K562 (cell line): ENCODE data around the gene PTPN1. TPM values are rescaled to one million over a fixed set of nuclear protein-coding genes. Genes with fewer than 3 reads are reported as not detected.

Experiments
- ARNT ChIP-seq, 2 experiments: fragments of 450-650 bp; IDR thresholded peaks; 2 replicates each; pipeline ENCODE4 v1.6.1; 2016; ENCODE audit warnings: mild to moderate bottlenecking in 1 of 2
- ATF1 ChIP-seq, 2 experiments: fragments of 450-650 bp in 1 of 2; IDR thresholded peaks; 2 replicates each; pipeline ENCODE4 v1.6.1; 2016; ENCODE audit warnings: missing compliant biosample characterization in 1 of 2, missing genetic modification characterization in 1 of 2
- ATF3 ChIP-seq, 2 experiments: fragments of 450-650 bp in 1 of 2; sonication (generic) in 1 of 2; formaldehyde crosslinking in 1 of 2; IDR thresholded peaks in 1 of 2; conservative IDR thresholded peaks in 1 of 2; 2 replicates each; pipeline versions ENCODE4 v1.6.1 to v1.8.1; 2016 to 2023; ENCODE audit warnings: mild to moderate bottlenecking in 2 of 2, moderate library complexity in 2 of 2, inconsistent platforms in 1 of 2, missing genetic modification reagents in 1 of 2
- CC2D1A ChIP-seq: fragments of 450-650 bp; IDR thresholded peaks from 2 replicates; pipeline ENCODE4 v1.6.1; 2017; ENCODE audit warnings: mild to moderate bottlenecking
- CTCF ChIP-seq, 3 experiments: IDR thresholded peaks in 2 of 3; conservative IDR thresholded peaks in 1 of 3; 2 replicates each; pipeline ENCODE4 v1.5.1; 2011 to 2012; ENCODE audit warnings: low read length in 3 of 3, mild to moderate bottlenecking in 3 of 3, control low read depth in 2 of 3, improper control_type of control experiment in 1 of 3, inconsistent platforms in 1 of 3, low read depth in 1 of 3, mixed read lengths in 1 of 3, moderate library complexity in 1 of 3; ENCODE audit not compliant: insufficient read depth in 2 of 3
- ELK1 ChIP-seq: sonication (generic); formaldehyde crosslinking; IDR thresholded peaks from 2 replicates; pipeline ENCODE4 v1.8.1; 2022; ENCODE audit warnings: missing genetic modification reagents
- EP400 ChIP-seq: fragments of 450-650 bp; IDR thresholded peaks from 2 replicates; pipeline ENCODE4 v1.6.1; 2017; ENCODE audit warnings: antibody characterized with exemption, mild to moderate bottlenecking, moderate library complexity
- KAT7 ChIP-seq: sonication (generic); formaldehyde crosslinking; IDR thresholded peaks from 2 replicates; pipeline ENCODE4 v1.8.0; 2022; ENCODE audit warnings: missing genetic modification reagents, mild to moderate bottlenecking, borderline replicate concordance
- RBFOX2 ChIP-seq: fragments of 200-400 bp; formaldehyde crosslinking; IDR thresholded peaks from 2 replicates; pipeline ENCODE4 v1.6.1; 2017; ENCODE audit warnings: low read depth, mild to moderate bottlenecking, low read length, moderate library complexity
- RFX5 ChIP-seq: IDR thresholded peaks from 2 replicates; pipeline ENCODE4 v1.6.1; 2011; ENCODE audit warnings: low read depth, mild to moderate bottlenecking, improper control_type of control experiment, low read length
- SUPT5H ChIP-seq: fragments of 450-650 bp; IDR thresholded peaks from 2 replicates; pipeline ENCODE4 v1.6.1; 2016
- TCF15 ChIP-seq: fragments of 250-450 bp; sonication (Bioruptor Pico); IDR thresholded peaks from 2 replicates; pipeline ENCODE4 v1.8.0; 2022; ENCODE audit warnings: moderate library complexity, mild to moderate bottlenecking, inconsistent platforms
- TEAD1 ChIP-seq, 2 experiments: fragments of 450-650 bp in 1 of 2; sonication (generic) in 1 of 2; formaldehyde crosslinking; IDR thresholded peaks; 2 replicates each; pipeline versions ENCODE4 v1.4.0 to v1.8.0; 2020 to 2022; ENCODE audit warnings: mild to moderate bottlenecking in 2 of 2, missing genetic modification reagents in 1 of 2
- TEAD4 ChIP-seq, 2 experiments: sonication (generic) in 1 of 2; formaldehyde crosslinking in 1 of 2; IDR thresholded peaks; 2 replicates each; pipeline versions ENCODE4 v1.6.1 to v1.8.0; 2012 to 2022; ENCODE audit warnings: borderline replicate concordance in 1 of 2, inconsistent platforms in 1 of 2, low read length in 1 of 2, mild to moderate bottlenecking in 1 of 2, missing genetic modification reagents in 1 of 2
- ZNF445 ChIP-seq: fragments of 250-450 bp; sonication (Bioruptor Pico); IDR thresholded peaks from 2 replicates; pipeline ENCODE4 v1.4.0; 2020; ENCODE audit warnings: low read depth, mild to moderate bottlenecking, moderate library complexity
- ZNF592 ChIP-seq: fragments of 450-650 bp; IDR thresholded peaks from 2 replicates; pipeline ENCODE4 v1.6.1; 2017; ENCODE audit warnings: antibody characterized with exemption, mild to moderate bottlenecking
- polyA plus RNA-seq, 8 experiments: library from polyadenylated mRNA; depleted of rRNA in 4 of 8; stranded (reverse) in 5 of 8; unstranded in 3 of 8; fragments of >200 nt; fragmentation: Nextera tagmentation in 2 of 8; fragmentation: Illumina TruSeq in 1 of 8; extraction: Ambion mirVana in 2 of 8; extraction: Trizol in 1 of 8; gene quantifications; 2 replicates each; pipeline versions ENCODE4 v1.2.1 to v1.2.3, GENCODE V29; 2011 to 2014; ENCODE audit warnings: inconsistent platforms in 1 of 8, missing spikeins in 1 of 8
- total RNA-seq, 7 experiments: library from RNA; depleted of rRNA in 6 of 7; stranded (reverse); fragments of >200 nt in 6 of 7; fragmentation: Illumina TruSeq in 2 of 7; extraction: Trizol in 2 of 7; gene quantifications; 2 replicates each; pipeline versions ENCODE4 v1.2.1 to v1.2.3, GENCODE V29; 2011 to 2021; ENCODE audit warnings: low replicate concordance in 1 of 7

The PTPN1 gene
- total and polyA plus RNA-seq, 9 of the 15 experiments (the other 6 are each of a cell fraction or from before 2014, with no cell fraction given), result 11.0 to 85.3 (median 54.0) TPM

GRCh38 chr20:50478162-50478990, 31.8 kb upstream of the PTPN1 start (continued):
- peak; percentile 89 to 92 (median 92) for TF ChIP-seq CTCF (IDR thresholded peaks at IDR 0.05 in 2 of 3, conservative IDR thresholded peaks at IDR 0.05 in 1 of 3; ENCODE audit: insufficient read depth in 2 of 3, low read depth in 1 of 3, low read length in 3 of 3)
- no peak for TF ChIP-seq RFX5
- TF ChIP-seq ARNT (IDR thresholded peaks at IDR 0.05), result 0 out of 4 replicates have a peak, but pooled peaks of 1 of the 2 experiments have one; percentile 57
- TF ChIP-seq ZNF592, result peak; percentile 95
- TF ChIP-seq TEAD4 (IDR thresholded peaks at IDR 0.05; ENCODE audit: low read length), result peak; percentile 28; the same call in 1 of the 2 replicates
- no peak for TF ChIP-seq TEAD4 (CRISPR knock-in tag; IDR thresholded peaks at IDR 0.05; ENCODE audit: borderline replicate concordance)
- 0 out of 2 replicates have a peak, but pooled peaks have one; percentile 24 for TF ChIP-seq CC2D1A
- peak; percentile 45 for TF ChIP-seq RBFOX2
- no peak for TF ChIP-seq ELK1 (CRISPR knock-in tag)
- no peak for TF ChIP-seq ATF3 (IDR thresholded peaks at IDR 0.05)
- TF ChIP-seq ATF3 (CRISPR knock-in tag; conservative IDR thresholded peaks at IDR 0.05), result peak; percentile 68; the same call in 1 of the 2 replicates
- TF ChIP-seq ATF1 (CRISPR knock-in tag; IDR thresholded peaks at IDR 0.05), result no peak
- TF ChIP-seq ATF1 (tag; IDR thresholded peaks at IDR 0.05), result peak; percentile 59; the same call in 1 of the 2 replicates
- TF ChIP-seq SUPT5H, result no peak; the same call in 1 of the 2 replicates
- 0 out of 2 replicates have a peak, but pooled peaks have one; percentile 59 for TF ChIP-seq TCF15
- TF ChIP-seq EP400, result peak; percentile 69
- TF ChIP-seq TEAD1 (CRISPR knock-in tag; IDR thresholded peaks at IDR 0.05), result peak in 1 of 2 experiments; percentile 58; a peak in 1 of 4 replicates
- no peak for TF ChIP-seq ZNF445 (CRISPR knock-in tag)
- peak; percentile 64; the same call in 1 of the 2 replicates for TF ChIP-seq KAT7 (CRISPR knock-in tag)
